Fibroblast of pulmonary artery (primary cell): ENCODE results near the gene CRYZ.
"Not testable (repeated sequence)": the region's sequence is repeated elsewhere in the genome, so short reads cannot be mapped to it uniquely, and the experiment has no call there.

Experiments used
- DNase-seq: peaks from one replicate; pipeline ENCODE4 v3.0.0-alpha.2; 2010; ENCODE audit warnings: low read depth
- H3K4me3 ChIP-seq: replicated peaks from 2 replicates; pipeline ENCODE4 v1.5.1; 2011; ENCODE audit warnings: low read depth, mild to moderate bottlenecking, control low read depth, low read length, moderate library complexity
- CTCF ChIP-seq: IDR thresholded peaks from 2 replicates; pipeline ENCODE4 v1.5.1; 2011; ENCODE audit warnings: mild to moderate bottlenecking, control low read depth, low read length, inconsistent platforms; ENCODE audit errors: missing control alignments

CRYZ gene

GRCh38 chr1:74748960-74749359, 16.1 kb upstream of the CRYZ start:
- no peak for TF ChIP-seq CTCF
- H3K4me3 ChIP-seq = no peak overlapping the region
- DNase-seq = no peak

- not testable (repeated sequence) for DNase-seq, H3K4me3 ChIP-seq
Observed at GRCh38 chr1:74745247-74745646, 12.4 kb upstream of the CRYZ start.

- not testable (repeated sequence) for H3K4me3 ChIP-seq, DNase-seq
Observed at GRCh38 chr1:74740307-74740980, 7.6 kb upstream of the CRYZ start.

- no peak overlapping the region for H3K4me3 ChIP-seq
- no peak for TF ChIP-seq CTCF
- no peak for DNase-seq
Observed at GRCh38 chr1:74737333-74737732, 4.5 kb upstream of the CRYZ start.

GRCh38 chr1:74733604-74734484, 994 bp upstream of the CRYZ start:
- peak; percentile 89 for TF ChIP-seq CTCF
- DNase-seq = peak; percentile 81
- H3K4me3 ChIP-seq = peak overlapping the region; percentile 67

GRCh38 chr1:74732071-74732946, 541 bp downstream of the CRYZ start:
- peak overlapping the region; percentile 67 for H3K4me3 ChIP-seq
- not testable (repeated sequence) for DNase-seq

GRCh38 chr1:74731399-74732052, 1.3 kb downstream of the CRYZ start:
- no peak for DNase-seq
- no peak for TF ChIP-seq CTCF
- no peak overlapping the region for H3K4me3 ChIP-seq
